GM21786 (cell line): ENCODE results near the gene ARHGAP27.
"Not testable (repeated sequence)": the region's sequence is repeated elsewhere in the genome, so short reads cannot be mapped to it uniquely, and the experiment has no call there.

Source experiments
- ATAC-seq: cut with Tn5 transposase; IDR thresholded peaks from one replicate; pipeline ENCODE4 v1.9.1; 2021; ENCODE audit not compliant: unreplicated experiment

Gene ARHGAP27

GRCh38 chr17:45366691-45367090 lies 66.0 kb downstream of the ARHGAP27 start:
- no peak for ATAC-seq

GRCh38 chr17:45366049-45366448 lies 66.6 kb downstream of the ARHGAP27 start:
- no peak for ATAC-seq

GRCh38 chr17:45364531-45365390 lies 67.9 kb downstream of the ARHGAP27 start:
- no peak for ATAC-seq

- ATAC-seq = no peak
Measured at GRCh38 chr17:45363498-45363897, 69.2 kb downstream of the ARHGAP27 start.

- no peak for ATAC-seq
Measured at GRCh38 chr17:45361976-45362375, 70.7 kb downstream of the ARHGAP27 start.

GRCh38 chr17:45361451-45361850 lies 71.2 kb downstream of the ARHGAP27 start:
- no peak for ATAC-seq

GRCh38 chr17:45357364-45357997 lies 75.2 kb downstream of the ARHGAP27 start:
- ATAC-seq = no peak

GRCh38 chr17:45355087-45355486 lies 77.6 kb downstream of the ARHGAP27 start:
- ATAC-seq = no peak

- ATAC-seq = no peak
Measured at GRCh38 chr17:45353043-45353442, 79.6 kb downstream of the ARHGAP27 start.

GRCh38 chr17:45351831-45352230 lies 80.8 kb downstream of the ARHGAP27 start:
- no peak for ATAC-seq

- ATAC-seq = no peak
Measured at GRCh38 chr17:45347444-45347843, 85.2 kb downstream of the ARHGAP27 start.

GRCh38 chr17:45346216-45347015 lies 86.3 kb downstream of the ARHGAP27 start:
- no peak for ATAC-seq

GRCh38 chr17:45345554-45346215 lies 87.0 kb downstream of the ARHGAP27 start:
- ATAC-seq = no peak

- ATAC-seq = no peak
Measured at GRCh38 chr17:45345246-45345553, 87.5 kb downstream of the ARHGAP27 start.

- not testable (repeated sequence) for ATAC-seq
Measured at GRCh38 chr17:45343967-45344664, 88.6 kb downstream of the ARHGAP27 start.
